TTC549 (cell line): ENCODE data around the gene DLX5.

ENCODE experiments used
- FAIRE-seq: peaks from 2 replicates; lab custom pipeline; 2012; peaks lifted over from hg19 to GRCh38; lab: Jason Lieb, UNC

The DLX5 gene

GRCh38 chr7:97018126-97018601, 6.5 kb downstream of the DLX5 start:
- no peak for FAIRE-seq

GRCh38 chr7:97017192-97018125, 7.2 kb downstream of the DLX5 start:
- no peak for FAIRE-seq

GRCh38 chr7:97016381-97017191, 8.0 kb downstream of the DLX5 start:
- no peak for FAIRE-seq

- no peak for FAIRE-seq
These were observed 8.8 kb downstream of the DLX5 start for GRCh38 chr7:97015756-97016380.

- no peak for FAIRE-seq
These were observed 9.4 kb downstream of the DLX5 start for GRCh38 chr7:97015279-97015678.

- FAIRE-seq: no peak
These were observed 10.4 kb downstream of the DLX5 start for GRCh38 chr7:97014145-97014750.

- no peak for FAIRE-seq
These were observed 10.8 kb downstream of the DLX5 start for GRCh38 chr7:97013845-97014134.

GRCh38 chr7:97013134-97013844, 11.3 kb downstream of the DLX5 start:
- FAIRE-seq: no peak

GRCh38 chr7:97012365-97013133, 12.1 kb downstream of the DLX5 start:
- no peak for FAIRE-seq

- no peak for FAIRE-seq
These were observed 12.9 kb downstream of the DLX5 start for GRCh38 chr7:97011536-97012364.

GRCh38 chr7:97011104-97011503, 13.5 kb downstream of the DLX5 start:
- FAIRE-seq: no peak

- FAIRE-seq: no peak
These were observed 14.6 kb downstream of the DLX5 start for GRCh38 chr7:97009753-97010732.

- no peak for FAIRE-seq
These were observed 16.2 kb downstream of the DLX5 start for GRCh38 chr7:97008275-97008917.

- no peak for FAIRE-seq
These were observed 17.1 kb downstream of the DLX5 start for GRCh38 chr7:97007583-97007861.

GRCh38 chr7:97006816-97007582, 17.6 kb downstream of the DLX5 start:
- no peak for FAIRE-seq

- no peak for FAIRE-seq
These were observed 18.4 kb downstream of the DLX5 start for GRCh38 chr7:97006055-97006815.
